WTC11 (cell line): ENCODE results near the gene HERC5.

ENCODE experiments used
- CTCF ChIP-seq: fragments of 200-600 bp; IDR thresholded peaks from 2 replicates; pipeline ENCODE4 v1.8.0; 2022; ENCODE audit warnings: antibody characterized with exemption
- HMGXB4 ChIP-seq: sonication (generic); formaldehyde crosslinking; IDR thresholded peaks from 2 replicates; pipeline ENCODE4 v1.8.1; 2023; ENCODE audit warnings: mild to moderate bottlenecking, moderate library complexity, missing genetic modification reagents
- IRF1 ChIP-seq: sonication (generic); formaldehyde crosslinking; IDR thresholded peaks from 2 replicates; pipeline ENCODE4 v1.8.0; 2023; ENCODE audit warnings: missing genetic modification reagents
- IRF2 ChIP-seq: sonication (generic); formaldehyde crosslinking; IDR thresholded peaks from 2 replicates; pipeline ENCODE4 v1.8.0; 2022; ENCODE audit warnings: low read depth, missing genetic modification reagents, borderline replicate concordance
- JUN ChIP-seq: sonication (generic); formaldehyde crosslinking; IDR thresholded peaks from 2 replicates; pipeline ENCODE4 v1.8.0; 2023; ENCODE audit warnings: mild to moderate bottlenecking, missing genetic modification reagents
- RELA ChIP-seq: sonication (generic); formaldehyde crosslinking; IDR thresholded peaks from 2 replicates; pipeline ENCODE4 v1.8.1; 2022; ENCODE audit warnings: missing genetic modification reagents, mild to moderate bottlenecking, borderline replicate concordance
- TEAD4 ChIP-seq: sonication (generic); formaldehyde crosslinking; IDR thresholded peaks from 2 replicates; pipeline ENCODE4 v1.8.0; 2022; ENCODE audit warnings: mild to moderate bottlenecking, missing genetic modification reagents

GRCh38 chr4:88465653-88466192 is 8.8 kb downstream of the HERC5 start:
- TF ChIP-seq CTCF (no peak), IRF2 (CRISPR knock-in tag) (no peak), IRF1 (CRISPR knock-in tag) (no peak), HMGXB4 (CRISPR knock-in tag) (no peak), JUN (CRISPR knock-in tag) (no peak), TEAD4 (CRISPR knock-in tag) (no peak), RELA (no peak)
